MM.1S (cell line): ENCODE measurements around the gene COQ8A.

Source experiments
- EZH2 ChIP-seq: fragments of 300-600 bp; sonication (generic); optimal IDR thresholded peaks from 2 replicates; pipeline ENCODE3; 2017; ENCODE audit warnings: low read depth, mild to moderate bottlenecking, antibody characterized with exemption, low read length, mixed read lengths
- TF ChIP-seq, protein P1 (sequence below): fragments of 300-600 bp; sonication (generic); IDR thresholded peaks from 2 replicates; pipeline ENCODE4 v1.5.1; 2016; ENCODE audit warnings: antibody characterized with exemption, low read length, mixed read lengths

DNA sequence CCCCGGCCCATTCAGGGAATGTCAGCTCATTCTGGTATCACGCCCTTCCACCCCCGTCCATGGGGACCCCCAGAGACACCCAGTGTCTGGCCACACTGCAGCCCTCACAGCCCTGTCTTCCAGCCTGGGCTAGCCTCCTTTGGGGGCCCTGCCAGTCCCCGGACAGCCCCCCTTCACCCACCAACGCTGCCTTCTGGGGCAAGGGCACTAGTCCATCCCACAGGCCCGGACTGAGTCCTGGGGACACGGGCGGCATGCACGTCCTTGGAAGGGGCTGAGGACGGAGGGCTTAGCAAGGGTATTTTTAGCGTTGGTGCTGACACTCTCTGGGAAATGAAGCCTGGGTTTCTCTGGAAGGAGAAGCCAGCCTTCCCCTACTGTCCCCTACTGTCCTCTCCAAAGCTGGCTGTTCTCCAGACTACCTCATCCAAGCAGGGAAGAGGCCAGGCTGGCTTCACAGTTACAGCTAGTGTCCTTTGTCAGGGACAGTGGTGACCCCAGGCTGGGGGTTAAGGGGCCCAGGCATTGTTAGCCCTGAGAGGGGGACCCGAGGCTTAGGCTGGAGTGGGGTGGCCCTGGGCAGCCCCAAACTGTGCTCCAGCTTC lies 39.5 kb downstream of the COQ8A start:
- TF ChIP-seq, protein P1, sequence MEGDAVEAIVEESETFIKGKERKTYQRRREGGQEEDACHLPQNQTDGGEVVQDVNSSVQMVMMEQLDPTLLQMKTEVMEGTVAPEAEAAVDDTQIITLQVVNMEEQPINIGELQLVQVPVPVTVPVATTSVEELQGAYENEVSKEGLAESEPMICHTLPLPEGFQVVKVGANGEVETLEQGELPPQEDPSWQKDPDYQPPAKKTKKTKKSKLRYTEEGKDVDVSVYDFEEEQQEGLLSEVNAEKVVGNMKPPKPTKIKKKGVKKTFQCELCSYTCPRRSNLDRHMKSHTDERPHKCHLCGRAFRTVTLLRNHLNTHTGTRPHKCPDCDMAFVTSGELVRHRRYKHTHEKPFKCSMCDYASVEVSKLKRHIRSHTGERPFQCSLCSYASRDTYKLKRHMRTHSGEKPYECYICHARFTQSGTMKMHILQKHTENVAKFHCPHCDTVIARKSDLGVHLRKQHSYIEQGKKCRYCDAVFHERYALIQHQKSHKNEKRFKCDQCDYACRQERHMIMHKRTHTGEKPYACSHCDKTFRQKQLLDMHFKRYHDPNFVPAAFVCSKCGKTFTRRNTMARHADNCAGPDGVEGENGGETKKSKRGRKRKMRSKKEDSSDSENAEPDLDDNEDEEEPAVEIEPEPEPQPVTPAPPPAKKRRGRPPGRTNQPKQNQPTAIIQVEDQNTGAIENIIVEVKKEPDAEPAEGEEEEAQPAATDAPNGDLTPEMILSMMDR: no peak
- TF ChIP-seq EZH2: no peak
